Measurements from ENCODE around the gene FAM3D.

DNA sequence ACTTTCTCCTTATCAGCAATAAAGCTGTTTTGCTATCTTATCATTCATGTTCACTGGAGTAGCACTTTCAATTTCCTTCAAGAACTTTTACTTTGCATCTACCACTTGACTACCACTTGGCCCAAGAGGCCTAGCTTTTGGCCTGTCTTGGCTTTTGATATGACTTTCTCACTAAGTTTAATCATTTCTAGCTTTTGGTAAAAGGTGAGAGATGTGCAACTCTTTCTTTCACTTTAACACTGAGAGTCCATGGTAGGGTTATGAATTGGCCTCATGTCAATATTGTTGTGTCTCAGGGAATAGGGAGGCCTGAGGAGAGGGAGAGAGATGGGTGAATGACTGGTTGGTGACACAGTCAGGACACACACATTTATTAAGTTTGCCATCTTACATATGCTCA is 31.0 kb upstream of the FAM3D start:
- TF ChIP-seq CTCF (IDR thresholded peaks at IDR 0.05; ENCODE audit: insufficient read depth, low read length) (no peak), SPI1 (IDR thresholded peaks at IDR 0.05; ENCODE audit: borderline replicate concordance, low read depth) (no peak)

All from HL-60 (cell line).